Activated B cell treated with CpG ODN at 0.5 μM for 24 hours (primary cell): ENCODE results near the gene ENDOG. TPM values are rescaled to one million over a fixed set of nuclear protein-coding genes. Genes with fewer than 3 reads are reported as not detected.
"Not testable (repeated sequence)": the region's sequence is repeated elsewhere in the genome, so short reads cannot be mapped to it uniquely, and the experiment has no call there.

Source experiments
- ATAC-seq: fragments of 200-7000 bp; cut with Tn5 transposase; one replicate; pipeline ENCODE4 v1.10.0; 2021; ENCODE audit warnings: low read depth, mild to moderate bottlenecking, moderate library complexity
- CTCF ChIA-PET: fragments of 350-600 bp; sonication (Branson Sonifier 250); formaldehyde crosslinking; loops from one replicate; lab custom pipeline; 2021; ENCODE audit warnings: antibody characterized with exemption; lab: Charles Lee
- POLR2A ChIA-PET: fragments of 350-600 bp; sonication (Branson Sonifier 250); formaldehyde crosslinking; loops from one replicate; lab custom pipeline; 2021; ENCODE audit warnings: antibody characterized with exemption; lab: Charles Lee
- DNase-seq: peaks from one replicate; pipeline ENCODE4 v3.0.0; 2022
- H3K27ac Mint-ChIP-seq: one replicate; pipeline ENCODE4 v1.8.0; 2020; ENCODE audit warnings: mixed read lengths
- H3K27me3 Mint-ChIP-seq: one replicate; pipeline ENCODE4 v1.8.0; 2021; ENCODE audit warnings: mixed read lengths
- H3K36me3 Mint-ChIP-seq: one replicate; pipeline ENCODE4 v1.8.0; 2021; ENCODE audit warnings: low read depth, mixed read lengths
- H3K4me1 Mint-ChIP-seq: one replicate; pipeline ENCODE4 v1.8.0; 2021; ENCODE audit warnings: mixed read lengths
- H3K4me3 Mint-ChIP-seq: one replicate; pipeline ENCODE4 v1.8.0; 2020; ENCODE audit warnings: mild to moderate bottlenecking, mixed read lengths
- H3K9me3 Mint-ChIP-seq: one replicate; pipeline ENCODE4 v1.8.0; 2020; ENCODE audit warnings: mixed read lengths
- intact Hi-C: fragments of 100-400 bp; cut with micrococcal nuclease; formaldehyde crosslinking; loops from one replicate; pipeline ENCODE4 v1.15.1; 2024
- total RNA-seq: library from RNA; stranded (reverse); gene quantifications from 2 replicates; pipeline ENCODE4 v1.2.3, GENCODE V29; 2022
- TF ChIP-seq, protein P1 (sequence below): fragments of 200-600 bp; IDR thresholded peaks from one replicate; pipeline ENCODE4 v1.8.0; 2022; ENCODE audit warnings: antibody characterized with exemption, mild to moderate bottlenecking

The ENDOG gene
- total RNA-seq, 1 donor from 2014 or later, result 16.9 TPM

DNA sequence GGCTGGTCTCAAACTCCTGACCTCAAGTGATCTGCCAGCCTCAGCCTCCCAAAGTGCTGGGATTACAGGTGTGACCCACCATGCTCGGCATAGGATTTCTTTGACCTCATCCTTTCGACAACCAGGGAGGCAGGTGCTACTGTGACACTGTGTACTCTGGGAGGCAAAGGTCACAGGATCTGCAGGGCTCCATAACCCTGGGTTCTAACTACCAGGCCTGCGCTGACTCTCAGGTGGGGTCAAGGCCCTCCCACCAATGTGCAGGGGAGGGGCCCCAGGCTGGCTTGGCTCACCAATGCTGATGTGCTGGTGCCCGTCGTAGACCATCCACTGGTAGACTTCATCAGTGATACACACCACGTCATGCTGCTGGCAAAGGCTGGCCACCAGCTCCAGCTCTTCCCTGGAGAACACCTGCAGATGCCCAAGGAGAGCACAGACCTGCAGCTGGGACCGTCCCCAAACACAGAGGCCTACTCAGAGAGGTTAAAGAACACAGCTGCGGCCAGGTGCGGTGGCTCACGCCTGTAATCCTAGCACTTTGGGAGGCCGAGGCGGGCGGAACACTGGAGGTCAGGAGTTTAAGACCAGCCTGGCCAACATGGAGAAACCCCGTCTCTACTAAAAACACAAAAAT is 18.3 kb downstream of the ENDOG start:
- CTCF ChIA-PET, result no interaction called here
- H3K27ac Mint-ChIP-seq, result no peak overlapping the region
- no peaks in the 10 kb centered on the region for H3K4me1 Mint-ChIP-seq

DNA sequence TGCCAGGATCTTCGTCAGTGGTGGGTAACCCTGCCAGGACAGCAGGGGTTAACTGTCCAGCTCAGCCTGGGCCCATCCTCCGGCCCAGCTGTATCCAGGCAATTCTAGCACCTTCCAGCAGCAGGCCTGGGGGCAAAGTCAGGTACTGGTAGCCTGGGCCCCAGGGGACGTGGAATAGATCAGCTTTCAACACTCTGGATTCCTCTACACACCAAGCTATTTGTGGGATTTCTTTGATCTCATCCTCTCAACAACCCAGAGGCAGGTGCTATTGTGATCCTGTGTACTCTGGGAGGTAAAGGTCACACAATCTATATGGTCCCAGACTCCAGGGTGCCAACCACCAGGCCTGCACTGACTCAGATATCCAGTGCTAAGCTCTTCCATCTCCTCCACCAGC is 20.0 kb downstream of the ENDOG start:
- H3K4me3 Mint-ChIP-seq, result no peak overlapping the region
- H3K27ac Mint-ChIP-seq, result no peak overlapping the region
- H3K27me3 Mint-ChIP-seq, result no peaks in the 10 kb centered on the region

More for the DNA sequence above, 18.3 kb downstream of the ENDOG start:
- no peaks in the 10 kb centered on the region for H3K36me3 Mint-ChIP-seq
- POLR2A ChIA-PET, result no interaction called here
- TF ChIP-seq, protein P1, sequence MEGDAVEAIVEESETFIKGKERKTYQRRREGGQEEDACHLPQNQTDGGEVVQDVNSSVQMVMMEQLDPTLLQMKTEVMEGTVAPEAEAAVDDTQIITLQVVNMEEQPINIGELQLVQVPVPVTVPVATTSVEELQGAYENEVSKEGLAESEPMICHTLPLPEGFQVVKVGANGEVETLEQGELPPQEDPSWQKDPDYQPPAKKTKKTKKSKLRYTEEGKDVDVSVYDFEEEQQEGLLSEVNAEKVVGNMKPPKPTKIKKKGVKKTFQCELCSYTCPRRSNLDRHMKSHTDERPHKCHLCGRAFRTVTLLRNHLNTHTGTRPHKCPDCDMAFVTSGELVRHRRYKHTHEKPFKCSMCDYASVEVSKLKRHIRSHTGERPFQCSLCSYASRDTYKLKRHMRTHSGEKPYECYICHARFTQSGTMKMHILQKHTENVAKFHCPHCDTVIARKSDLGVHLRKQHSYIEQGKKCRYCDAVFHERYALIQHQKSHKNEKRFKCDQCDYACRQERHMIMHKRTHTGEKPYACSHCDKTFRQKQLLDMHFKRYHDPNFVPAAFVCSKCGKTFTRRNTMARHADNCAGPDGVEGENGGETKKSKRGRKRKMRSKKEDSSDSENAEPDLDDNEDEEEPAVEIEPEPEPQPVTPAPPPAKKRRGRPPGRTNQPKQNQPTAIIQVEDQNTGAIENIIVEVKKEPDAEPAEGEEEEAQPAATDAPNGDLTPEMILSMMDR, result no peak
- DNase-seq (no peak), ATAC-seq (no peak)
- H3K4me3 Mint-ChIP-seq, result no peak overlapping the region
- intact Hi-C loops, result no loop called here
- no peaks in the 10 kb centered on the region for H3K27me3 Mint-ChIP-seq
- no peaks in the 10 kb centered on the region for H3K9me3 Mint-ChIP-seq

DNA sequence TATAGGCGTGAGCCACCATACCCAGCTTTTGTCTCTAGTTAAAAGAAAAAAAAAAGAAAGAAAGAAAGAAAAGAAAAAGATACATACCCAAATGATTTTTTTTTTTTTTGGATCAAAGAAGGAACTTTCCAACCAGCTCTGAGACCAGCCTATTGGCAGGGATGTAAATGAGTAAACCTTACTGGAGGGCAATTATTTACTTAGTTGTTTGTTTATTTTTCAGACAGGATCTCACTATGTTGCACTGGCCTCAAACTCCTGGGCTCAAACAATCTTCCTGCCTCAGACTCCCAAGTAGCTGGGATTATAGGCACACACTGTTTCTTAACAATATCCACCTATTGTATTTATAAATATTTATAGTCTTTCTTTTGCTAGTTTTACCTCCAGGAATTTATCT is 22.2 kb downstream of the ENDOG start:
- ATAC-seq (no peak), DNase-seq (no peak)
- TF ChIP-seq, protein P1, result no peak
- no peak overlapping the region for H3K27ac Mint-ChIP-seq
- ChIA-PET CTCF (no interaction called here), POLR2A (interaction anchor here (0.7 kb wide), 1 partner anchor 12 kb away, joined by 3 read pairs; no protein-coding TSS in a partner anchor)
- no peak overlapping the region for H3K4me3 Mint-ChIP-seq
- H3K9me3 Mint-ChIP-seq, result no peaks in the 10 kb centered on the region
- intact Hi-C loops, result no loop called here
- no peaks in the 10 kb centered on the region for H3K4me1 Mint-ChIP-seq
- no peaks in the 10 kb centered on the region for H3K27me3 Mint-ChIP-seq
- H3K36me3 Mint-ChIP-seq, result peaks cover 2% of the 10 kb centered on the region

More for the DNA sequence above, 20.0 kb downstream of the ENDOG start:
- H3K36me3 Mint-ChIP-seq, result peaks cover 2% of the 10 kb centered on the region
- TF ChIP-seq, protein P1, result no peak
- DNase-seq (no peak), ATAC-seq (no peak)
- no peaks in the 10 kb centered on the region for H3K4me1 Mint-ChIP-seq
- ChIA-PET POLR2A (no interaction called here), CTCF (no interaction called here)
- no peaks in the 10 kb centered on the region for H3K9me3 Mint-ChIP-seq
- intact Hi-C loops, result no loop called here

DNA sequence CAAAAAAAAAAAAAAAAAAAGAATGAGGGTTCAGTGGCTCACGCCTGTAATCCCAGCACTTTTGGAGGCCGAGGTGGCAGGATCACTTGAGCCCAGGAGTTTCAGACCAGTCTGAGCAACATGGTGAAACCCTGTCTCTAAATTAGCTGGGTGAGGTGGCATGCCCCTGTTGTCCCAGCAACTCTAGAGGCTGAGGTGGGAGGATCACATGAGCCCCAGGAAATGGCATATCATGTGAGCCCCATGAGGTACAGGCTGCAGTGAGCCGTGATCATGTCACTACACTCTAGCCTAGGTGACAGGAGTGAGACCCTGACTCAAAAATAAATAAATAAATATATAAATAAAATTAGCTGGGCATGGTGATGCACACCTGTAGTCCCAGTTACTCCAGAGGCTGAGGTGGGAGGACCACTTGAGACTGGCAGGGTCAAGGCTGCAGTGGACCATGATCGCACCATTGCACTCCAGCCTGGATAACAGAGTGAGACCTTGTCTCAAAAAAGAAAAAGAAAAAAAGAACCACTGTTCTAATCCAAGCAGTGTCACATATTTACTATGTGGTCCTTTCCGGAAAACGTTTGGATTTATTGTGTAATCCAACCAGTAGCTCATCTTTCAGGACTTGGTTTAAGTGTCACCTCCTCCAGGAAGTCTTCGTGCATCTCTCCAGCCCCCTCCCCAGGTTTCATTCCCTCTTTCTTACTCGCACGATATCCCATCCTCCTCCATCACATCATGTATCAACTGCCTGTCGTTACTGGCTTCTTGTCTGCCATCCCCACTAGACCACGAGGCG is 23.6 kb downstream of the ENDOG start:
- ChIA-PET CTCF (no interaction called here), POLR2A (no interaction called here)
- H3K4me3 Mint-ChIP-seq, result no peak overlapping the region

DNA sequence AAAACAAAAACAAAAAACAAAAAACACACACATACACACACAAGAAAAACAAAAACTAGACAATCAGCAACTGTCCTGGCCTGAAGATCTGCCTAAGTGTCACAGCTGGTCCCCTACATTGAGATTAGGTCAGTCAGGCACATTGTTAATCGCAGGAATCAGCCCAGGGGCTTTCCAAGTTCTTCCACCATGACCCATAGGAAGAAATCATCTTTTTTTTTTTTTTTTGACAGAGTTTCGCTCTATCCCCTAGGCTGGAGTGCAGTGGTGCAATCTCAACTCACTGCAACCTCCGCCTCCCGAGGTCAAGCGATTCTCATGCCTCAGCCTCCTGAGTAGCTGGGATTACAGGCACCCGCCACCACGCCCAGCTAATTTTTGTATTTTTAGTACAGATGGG is 24.9 kb downstream of the ENDOG start:
- H3K36me3 Mint-ChIP-seq, DNase-seq, H3K27ac Mint-ChIP-seq, ATAC-seq, H3K27me3 Mint-ChIP-seq, H3K4me1 Mint-ChIP-seq, H3K9me3 Mint-ChIP-seq, POLR2A ChIA-PET, intact Hi-C loops, CTCF ChIA-PET, H3K4me3 Mint-ChIP-seq: not testable (repeated sequence)

More for the DNA sequence above, 23.6 kb downstream of the ENDOG start:
- H3K9me3 Mint-ChIP-seq, result no peaks in the 10 kb centered on the region
- no peak overlapping the region for H3K27ac Mint-ChIP-seq
- DNase-seq (no peak), ATAC-seq (no peak)
- intact Hi-C loops, result no loop called here
- H3K36me3 Mint-ChIP-seq, result peaks cover 2% of the 10 kb centered on the region
- H3K27me3 Mint-ChIP-seq, result no peaks in the 10 kb centered on the region
- TF ChIP-seq, protein P1, result no peak
- H3K4me1 Mint-ChIP-seq, result no peaks in the 10 kb centered on the region
